ENCODE data around the gene RSAD1.

Gene RSAD1

GRCh38 chr17:50517011-50517410, 38.4 kb downstream of the RSAD1 start:
- in situ Hi-C loops (cut with HindIII; ENCODE audit: low sequenced_read_pairs), result no loop called here

- in situ Hi-C loops (cut with HindIII; ENCODE audit: low sequenced_read_pairs), result no loop called here
Observed at GRCh38 chr17:50517504-50518383, 39.1 kb downstream of the RSAD1 start.

- in situ Hi-C loops (cut with HindIII; ENCODE audit: low sequenced_read_pairs), result no loop called here
Observed at GRCh38 chr17:50518384-50519023, 39.8 kb downstream of the RSAD1 start.

DNA sequence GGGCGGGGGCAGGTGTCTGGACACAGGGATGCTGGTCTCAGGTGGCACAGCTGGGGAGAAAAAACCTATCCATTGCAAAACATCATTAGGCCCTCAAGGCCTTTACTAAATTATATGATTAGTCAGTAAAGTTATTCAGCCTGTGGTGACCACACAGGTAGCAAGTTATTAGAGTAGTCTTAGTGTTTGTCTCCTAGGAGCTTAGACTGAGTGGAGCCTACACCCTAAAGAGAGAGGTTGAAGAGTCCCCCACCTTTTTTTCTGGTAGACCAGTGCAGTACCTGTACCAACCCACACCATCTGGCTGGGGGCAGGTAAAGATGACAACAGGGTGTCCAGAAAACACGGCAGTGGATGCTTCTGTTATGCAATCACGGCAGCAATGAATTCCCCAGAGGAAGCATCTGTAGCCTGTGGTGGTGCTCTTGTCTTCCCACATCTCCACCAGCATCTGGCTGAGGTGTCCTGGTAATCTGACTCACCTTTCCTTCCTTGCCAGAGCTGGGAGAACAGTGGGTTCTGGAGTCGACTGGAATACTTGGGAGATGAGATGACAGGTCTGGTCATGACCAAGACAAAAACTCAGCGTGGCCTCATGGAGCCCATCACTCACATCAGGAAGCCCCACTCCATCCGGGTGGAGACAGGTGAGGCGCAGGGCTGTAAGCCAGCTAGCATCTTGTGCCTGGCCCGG, 40.6 kb downstream of the RSAD1 start:
- in situ Hi-C loops (cut with HindIII; ENCODE audit: low sequenced_read_pairs), result no loop called here

DNA sequence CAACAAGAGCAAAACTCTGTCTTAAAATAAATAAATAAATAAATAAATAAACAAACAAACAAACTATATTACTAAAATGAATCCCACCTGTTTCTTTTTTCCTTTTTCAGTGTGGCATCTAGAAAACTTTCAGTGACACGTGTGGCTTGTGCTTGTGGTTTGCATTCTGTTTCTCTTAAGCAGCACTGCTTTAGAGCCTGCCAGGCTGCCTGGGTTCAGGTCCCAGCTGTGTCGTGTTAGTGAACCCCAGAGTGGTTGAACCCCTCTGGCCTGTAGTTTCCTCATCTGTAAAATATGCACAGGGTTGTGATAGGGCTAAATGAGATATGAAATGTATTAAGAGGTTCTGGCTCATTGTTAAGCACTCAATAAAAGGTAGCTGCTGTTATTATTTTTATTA, 41.8 kb downstream of the RSAD1 start:
- in situ Hi-C loops (cut with HindIII; ENCODE audit: low sequenced_read_pairs), result no loop called here

DNA sequence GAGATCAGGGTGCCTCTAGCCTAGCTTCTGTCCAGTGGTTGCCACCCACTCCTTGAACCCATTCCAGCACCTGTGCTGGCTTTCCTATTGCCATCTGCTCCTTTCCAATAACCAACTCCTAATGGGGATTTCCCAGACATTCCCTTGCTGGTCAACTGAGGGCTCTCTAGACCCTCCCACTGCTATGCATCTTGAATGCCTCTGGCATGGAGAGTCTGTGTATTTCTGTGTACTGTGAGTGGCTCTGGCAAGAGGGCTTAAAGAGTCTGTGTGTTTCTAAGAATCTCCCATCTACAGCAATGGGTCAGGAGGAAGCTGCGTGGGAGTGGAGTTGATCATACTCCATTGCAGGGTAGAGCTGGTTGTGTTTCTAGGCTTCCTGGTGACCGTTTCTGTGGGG, 42.9 kb downstream of the RSAD1 start:
- in situ Hi-C loops (cut with HindIII; ENCODE audit: low sequenced_read_pairs), result no loop called here

DNA sequence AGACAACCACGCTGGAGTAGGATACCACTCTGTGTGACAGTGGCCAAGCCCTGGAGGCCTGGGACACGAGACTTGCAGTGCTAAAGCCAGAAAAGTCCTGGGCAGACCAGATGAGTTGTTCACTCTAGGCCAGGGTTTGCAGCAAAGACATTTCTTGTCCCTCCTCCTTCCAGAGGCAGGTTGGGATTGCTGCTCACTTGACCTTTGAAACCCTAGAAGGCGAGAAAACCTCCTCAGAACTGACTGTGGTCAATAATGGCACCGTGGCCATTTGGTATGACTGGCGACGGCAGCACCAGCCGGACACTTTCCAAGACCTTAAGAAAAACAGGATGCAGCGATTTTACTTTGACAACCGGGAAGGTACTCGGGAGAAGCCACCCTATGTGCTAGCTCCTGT, 44.1 kb downstream of the RSAD1 start:
- in situ Hi-C loops (cut with HindIII; ENCODE audit: low sequenced_read_pairs), result no loop called here

DNA sequence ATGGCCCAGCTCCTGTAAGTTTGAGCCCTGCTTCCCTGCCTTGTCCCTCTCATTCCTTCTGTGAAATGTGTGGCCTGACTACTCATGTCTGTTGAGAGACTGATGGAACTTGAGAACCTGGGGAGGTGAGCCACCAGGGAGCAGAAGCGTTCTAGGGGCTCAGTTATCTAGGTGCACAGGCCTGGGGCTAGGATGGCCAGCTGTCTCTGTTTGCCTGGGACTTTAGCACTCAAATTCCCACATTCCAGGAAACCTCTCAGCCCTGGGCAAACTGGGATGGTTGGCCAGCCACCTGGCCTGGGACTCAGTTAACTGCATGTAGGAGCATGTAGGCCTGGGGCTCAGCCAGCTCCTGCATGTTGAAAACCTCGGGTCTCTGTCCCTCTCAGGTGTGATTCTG, 44.5 kb downstream of the RSAD1 start:
- in situ Hi-C loops (cut with HindIII; ENCODE audit: low sequenced_read_pairs), result no loop called here

GRCh38 chr17:50524838-50525237, 46.2 kb downstream of the RSAD1 start:
- in situ Hi-C loops (cut with HindIII; ENCODE audit: low sequenced_read_pairs), result no loop called here

GRCh38 chr17:50527155-50527762, 48.6 kb downstream of the RSAD1 start:
- in situ Hi-C loops (cut with HindIII; ENCODE audit: low sequenced_read_pairs), result no loop called here

DNA sequence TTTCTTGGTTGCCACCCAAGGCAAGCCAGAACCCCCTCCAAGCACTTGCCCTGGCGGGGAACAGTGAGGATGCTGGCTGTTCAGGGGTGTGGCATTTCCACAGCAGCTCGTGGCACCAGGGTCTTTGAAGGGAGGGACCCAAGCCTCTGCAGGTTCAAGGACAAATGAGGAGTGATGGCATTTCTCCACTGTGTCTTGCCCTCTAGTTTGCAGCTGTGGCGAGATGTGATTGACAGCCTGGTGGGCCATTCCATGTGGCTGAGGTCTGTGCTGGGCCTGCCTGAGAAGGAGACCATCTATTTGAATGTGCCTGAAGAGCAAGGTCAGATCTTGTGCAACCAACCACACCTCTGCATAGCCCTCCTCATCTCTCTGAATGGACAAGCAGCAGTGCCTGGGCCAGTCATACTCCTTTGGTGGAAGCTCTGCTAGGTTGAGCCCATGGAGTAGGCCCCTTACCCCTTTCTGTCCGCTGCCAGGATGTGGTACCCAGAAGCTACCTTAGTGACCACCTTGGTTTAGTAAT, 49.4 kb downstream of the RSAD1 start:
- in situ Hi-C loops (cut with HindIII; ENCODE audit: low sequenced_read_pairs), result no loop called here

DNA sequence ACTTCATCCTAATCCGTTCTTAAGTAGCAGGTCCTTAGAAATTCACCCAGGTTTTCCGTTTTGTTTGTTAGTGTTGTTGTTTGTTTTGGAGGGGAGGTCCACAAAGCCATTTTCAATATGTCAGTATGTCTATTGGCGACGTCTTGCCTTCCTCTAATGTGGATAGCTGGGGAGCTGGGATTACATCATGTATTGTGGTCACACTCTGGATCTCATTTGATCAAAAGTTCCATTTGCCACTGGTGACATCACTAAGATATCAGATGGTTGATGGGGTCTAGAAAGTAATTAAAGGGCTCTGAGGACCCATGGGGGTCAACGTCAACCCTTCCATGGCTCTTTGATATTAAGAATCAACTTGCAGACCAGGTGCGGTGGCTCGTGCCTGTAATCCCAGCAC, 51.2 kb downstream of the RSAD1 start:
- in situ Hi-C loops (cut with HindIII; ENCODE audit: low sequenced_read_pairs), result no loop called here

DNA sequence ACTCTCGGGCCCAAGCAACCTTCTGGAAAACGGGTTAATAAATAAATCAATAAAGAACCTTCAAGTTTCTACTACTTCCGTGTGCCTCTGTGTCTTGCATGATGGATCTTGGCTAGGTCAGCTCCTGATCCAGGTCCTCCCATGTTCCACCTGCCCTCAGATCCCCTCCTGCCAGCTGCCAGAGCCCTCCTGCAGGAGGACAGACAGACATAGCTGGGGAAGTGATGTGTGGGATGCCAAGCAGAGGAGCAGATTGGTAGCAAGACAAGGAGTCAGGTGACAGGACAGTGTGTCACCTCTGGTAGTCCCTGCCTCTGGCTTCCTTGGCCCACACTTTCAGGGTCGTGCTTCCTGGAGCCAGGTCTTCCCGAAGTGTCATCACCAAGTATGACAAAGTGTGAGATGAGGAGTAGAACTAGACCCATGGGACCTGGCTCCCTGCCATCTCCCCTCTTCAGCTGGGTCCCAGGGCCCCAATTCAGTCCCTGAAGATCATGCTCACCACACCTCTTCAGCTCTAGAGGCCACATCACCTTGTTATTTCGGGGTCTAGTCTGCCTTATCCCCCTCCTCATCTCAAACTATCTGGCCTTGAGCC, 52.9 kb downstream of the RSAD1 start:
- in situ Hi-C loops (cut with HindIII; ENCODE audit: low sequenced_read_pairs), result no loop called here

DNA sequence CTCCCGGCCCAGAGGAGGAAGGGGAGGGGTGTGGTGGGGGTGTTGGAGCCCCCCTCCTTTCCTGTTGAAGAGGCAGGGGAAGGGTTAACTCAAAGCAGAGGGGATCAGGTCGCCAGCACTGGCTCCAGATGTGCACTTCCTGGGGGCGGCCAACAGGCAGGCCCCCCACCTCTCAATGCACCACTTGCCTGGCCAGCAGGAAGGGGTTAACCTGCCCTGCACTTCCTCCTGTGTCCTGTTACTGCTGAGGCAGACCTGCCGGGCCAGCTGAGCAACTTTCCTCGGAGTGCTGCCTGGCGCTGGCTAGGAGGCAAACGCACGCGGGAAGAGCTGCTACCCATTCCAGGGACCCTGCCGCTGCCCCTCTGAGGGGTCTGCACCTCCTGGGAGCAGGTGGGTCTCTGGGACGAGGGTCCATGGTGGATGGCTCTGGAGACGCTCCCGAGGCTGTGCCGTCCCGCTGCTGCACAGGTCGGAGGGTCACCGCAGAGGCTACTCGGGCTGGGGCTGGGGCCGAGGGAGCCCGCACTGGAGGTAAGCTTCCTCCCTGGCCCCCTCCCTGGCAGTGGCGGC, 53.9 kb downstream of the RSAD1 start, which contains the start of gene EPN3:
TSS of gene EPN3 (plus strand) at position 284 of the 573 bp plus-strand sequence. CDS start 3,822 bp downstream, outside the sequence.
- in situ Hi-C loops (cut with HindIII; ENCODE audit: low sequenced_read_pairs), result no loop called here

DNA sequence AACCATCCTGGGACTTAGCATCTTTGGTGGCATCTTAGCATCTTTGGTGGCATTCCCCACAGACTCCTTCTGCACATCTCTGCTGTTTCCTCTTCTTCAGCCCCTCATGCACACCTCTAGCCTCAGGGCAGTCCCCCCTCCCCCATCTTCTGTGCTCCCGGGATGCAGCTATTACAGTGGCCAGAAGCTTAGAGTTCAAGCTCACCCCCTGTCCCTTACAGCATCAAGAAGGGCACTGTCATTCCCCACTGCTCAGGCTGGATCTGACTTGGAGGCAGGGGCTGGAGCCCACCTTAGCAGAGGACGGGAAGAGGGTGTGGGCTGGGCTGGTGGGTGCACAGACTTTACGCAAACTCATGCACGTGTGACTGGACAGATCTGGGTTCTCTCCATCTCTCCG, 54.5 kb downstream of the RSAD1 start:
- in situ Hi-C loops (cut with HindIII; ENCODE audit: low sequenced_read_pairs), result no loop called here

- in situ Hi-C loops (cut with HindIII; ENCODE audit: low sequenced_read_pairs), result no loop called here
Observed at GRCh38 chr17:50533720-50534148, 55.1 kb downstream of the RSAD1 start.

DNA sequence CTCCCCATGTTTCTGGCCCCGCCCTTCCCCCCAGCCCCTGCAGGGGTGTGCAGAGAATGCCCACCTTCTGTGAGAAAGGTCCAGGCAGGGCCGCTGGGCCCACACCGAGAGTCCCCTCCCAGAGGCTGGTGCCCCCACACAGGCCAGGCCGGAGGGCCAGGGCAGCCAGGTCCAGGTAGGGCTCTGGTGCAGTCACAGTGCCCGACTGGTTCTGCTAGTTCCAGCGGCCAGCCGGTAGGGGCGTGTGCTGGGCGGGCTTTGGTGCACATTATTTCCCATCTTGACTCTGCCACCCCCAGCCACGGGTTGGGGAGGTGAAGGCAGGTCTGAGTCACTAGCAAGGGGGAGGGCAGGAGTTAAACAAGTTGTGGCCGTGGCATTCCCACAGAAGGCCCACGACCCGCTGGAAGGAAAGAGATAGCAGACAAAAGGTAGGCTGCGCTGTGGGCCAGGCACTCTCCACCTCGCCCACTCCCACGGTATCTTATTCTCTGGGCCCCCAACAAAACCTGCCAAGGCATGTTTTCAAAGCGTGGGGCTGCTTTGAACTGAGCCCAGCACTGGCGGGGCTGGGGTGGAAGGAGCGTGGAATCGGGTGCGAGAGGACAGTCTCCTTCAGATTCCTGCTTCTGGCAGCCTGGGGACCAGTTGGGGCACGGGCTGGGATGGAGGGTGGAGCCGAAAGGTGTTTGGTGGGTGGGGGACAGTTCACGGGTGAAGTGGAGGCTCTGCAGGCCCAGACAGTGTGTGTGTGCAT, 55.7 kb downstream of the RSAD1 start:
- in situ Hi-C loops (cut with HindIII; ENCODE audit: low sequenced_read_pairs), result no loop called here

DNA sequence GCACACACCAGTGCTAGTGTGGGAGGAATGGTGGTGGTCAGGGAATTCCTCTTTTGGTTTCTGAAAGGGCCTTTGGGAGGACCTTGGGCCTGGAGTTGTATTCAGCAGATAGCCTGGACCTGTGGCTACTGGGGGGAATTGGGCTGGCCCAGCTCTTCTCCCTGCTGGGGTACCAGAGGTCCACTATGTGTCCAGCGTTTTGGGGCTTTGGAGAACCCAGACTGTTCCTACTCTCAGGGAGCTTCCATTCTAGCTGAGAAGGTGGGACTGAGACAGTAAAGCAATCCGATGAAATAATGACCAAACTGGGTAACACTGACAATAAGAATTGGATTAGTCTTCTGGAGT, 56.3 kb downstream of the RSAD1 start:
- in situ Hi-C loops (cut with HindIII; ENCODE audit: low sequenced_read_pairs), result no loop called here

DNA sequence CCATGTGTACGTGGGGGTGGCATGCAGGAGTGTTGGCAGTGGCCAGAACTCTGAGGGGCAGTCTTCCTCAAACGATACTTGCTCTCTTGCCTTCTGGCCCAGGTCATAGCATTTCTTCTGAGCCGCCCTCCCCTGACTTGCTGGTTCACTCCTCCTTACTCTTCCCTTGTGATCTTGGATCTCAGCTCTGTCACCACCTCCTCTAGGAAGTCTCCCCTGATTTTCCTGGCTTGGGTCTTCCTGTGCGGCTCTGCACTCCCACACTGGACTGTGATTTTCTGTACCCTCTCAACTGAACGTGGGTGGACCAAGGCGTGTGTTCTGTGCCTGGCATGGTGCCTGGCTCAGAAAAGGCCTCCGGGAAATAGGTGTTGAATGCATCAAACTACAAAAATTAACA, 56.7 kb downstream of the RSAD1 start:
- in situ Hi-C loops (cut with HindIII; ENCODE audit: low sequenced_read_pairs), result no loop called here
